Nephron progenitor cell (in vitro differentiated cells): Measurements from ENCODE around the gene HIGD2B.
"Not testable (repeated sequence)": the region's sequence is repeated elsewhere in the genome, so short reads cannot be mapped to it uniquely, and the experiment has no call there.

Experiments
- DNase-seq: peaks from one replicate; pipeline ENCODE4 v3.0.0; 2021
- H3K27ac Mint-ChIP-seq: 2 replicates; pipeline ENCODE4 v1.8.0; 2021; ENCODE audit warnings: mild to moderate bottlenecking, moderate library complexity, mixed read lengths
- H3K27me3 Mint-ChIP-seq: 2 replicates; pipeline ENCODE4 v1.8.0; 2021; ENCODE audit warnings: mild to moderate bottlenecking, low read depth, mixed read lengths; ENCODE audit not compliant: poor library complexity
- H3K36me3 Mint-ChIP-seq: 2 replicates; pipeline ENCODE4 v1.8.0; 2021; ENCODE audit warnings: low read depth, mixed read lengths
- H3K4me1 Mint-ChIP-seq: 2 replicates; pipeline ENCODE4 v1.8.0; 2021; ENCODE audit warnings: mixed read lengths
- H3K4me3 Mint-ChIP-seq: 2 replicates; pipeline ENCODE4 v1.8.0; 2021; ENCODE audit warnings: mild to moderate bottlenecking, moderate library complexity, mixed read lengths
- H3K9me3 Mint-ChIP-seq: 2 replicates; pipeline ENCODE4 v1.8.0; 2021; ENCODE audit warnings: mild to moderate bottlenecking, moderate library complexity, mixed read lengths
- TF ChIP-seq, protein P1 (sequence below): fragments of 200-600 bp; sonication (generic); IDR thresholded peaks from 2 replicates; pipeline ENCODE4 v1.5.0; 2021; ENCODE audit warnings: antibody characterized with exemption

The HIGD2B gene

DNA sequence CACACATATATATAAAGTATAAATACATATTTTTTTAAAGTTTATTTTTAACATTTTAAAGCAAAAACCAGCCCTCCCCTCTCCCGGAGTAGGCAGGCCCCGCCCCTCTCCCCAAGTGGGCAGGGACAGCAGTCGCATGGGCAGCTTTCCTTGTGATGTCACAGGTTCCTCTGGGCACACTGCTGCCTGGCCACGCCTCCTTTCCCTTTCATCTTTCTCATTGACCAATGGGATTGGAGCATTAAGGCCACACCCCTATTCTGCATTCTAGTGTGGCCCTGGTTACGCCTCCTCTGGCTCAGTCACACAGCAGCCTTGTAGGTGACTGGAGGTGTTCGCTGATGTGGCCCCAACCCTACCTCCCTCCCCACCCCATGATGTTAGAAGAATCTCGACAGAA lies 31.6 kb downstream of the HIGD2B start, which contains the start of gene GOLGA6B:
TSS of gene GOLGA6B (plus strand) at position 301 of the 400 bp plus-strand sequence. CDS start at position 342, 41 bp downstream.
- not testable (repeated sequence) for H3K4me3 Mint-ChIP-seq, H3K27me3 Mint-ChIP-seq, H3K36me3 Mint-ChIP-seq, H3K9me3 Mint-ChIP-seq, DNase-seq, H3K27ac Mint-ChIP-seq, H3K4me1 Mint-ChIP-seq

GRCh38 chr15:72648631-72649253 lies 37.2 kb downstream of the HIGD2B start:
- not testable (repeated sequence) for H3K27ac Mint-ChIP-seq, H3K9me3 Mint-ChIP-seq, DNase-seq, H3K4me3 Mint-ChIP-seq, H3K27me3 Mint-ChIP-seq, H3K4me1 Mint-ChIP-seq, H3K36me3 Mint-ChIP-seq

- not testable (repeated sequence) for H3K36me3 Mint-ChIP-seq, DNase-seq, H3K27ac Mint-ChIP-seq, H3K27me3 Mint-ChIP-seq, H3K9me3 Mint-ChIP-seq, H3K4me1 Mint-ChIP-seq, H3K4me3 Mint-ChIP-seq
Measured at GRCh38 chr15:72642271-72642670, 43.7 kb downstream of the HIGD2B start.

DNA sequence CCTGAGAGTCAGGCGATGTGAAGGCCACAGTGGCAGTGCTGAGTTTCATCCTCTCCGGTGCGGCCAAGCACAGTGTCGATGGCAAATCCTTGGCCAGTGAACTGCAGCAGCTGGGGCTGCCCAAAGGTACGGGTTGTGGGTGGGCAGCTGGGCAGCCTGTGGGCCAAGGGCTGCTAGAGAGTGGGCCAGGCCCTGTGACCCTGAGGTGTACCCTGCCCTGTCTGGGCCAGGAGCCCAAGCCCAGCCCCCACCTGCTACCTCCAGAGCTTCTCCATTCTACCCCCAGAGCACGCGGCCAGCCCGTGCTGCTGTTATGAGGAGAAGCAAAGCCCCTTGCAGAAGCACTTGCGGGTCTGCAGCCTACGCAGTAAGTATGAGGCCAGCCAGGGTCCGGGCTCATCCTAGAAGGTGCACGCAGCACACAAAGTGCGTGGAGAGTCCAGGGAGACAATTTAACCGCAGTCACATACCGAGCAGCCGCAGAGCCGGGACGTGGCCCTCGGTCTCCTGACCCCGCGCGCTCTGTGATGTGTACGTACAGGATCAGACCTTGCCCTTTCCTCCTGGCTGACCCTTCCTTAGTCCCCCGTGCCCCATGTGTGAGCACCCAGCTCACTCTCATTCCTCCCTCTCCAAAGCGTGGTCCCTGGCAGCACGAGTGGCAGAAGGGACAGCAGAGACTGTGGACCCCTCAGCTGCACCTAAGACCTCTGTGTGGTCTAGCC lies 46.1 kb downstream of the HIGD2B start:
- not testable (repeated sequence) for H3K9me3 Mint-ChIP-seq, H3K27me3 Mint-ChIP-seq, H3K27ac Mint-ChIP-seq, H3K4me1 Mint-ChIP-seq, H3K36me3 Mint-ChIP-seq, H3K4me3 Mint-ChIP-seq, DNase-seq

- H3K27me3 Mint-ChIP-seq, H3K27ac Mint-ChIP-seq, H3K9me3 Mint-ChIP-seq, H3K4me1 Mint-ChIP-seq, H3K4me3 Mint-ChIP-seq, H3K36me3 Mint-ChIP-seq: not testable (repeated sequence)
- DNase-seq, result peak; percentile 80
Measured at GRCh38 chr15:72636519-72637282, 49.3 kb downstream of the HIGD2B start.

DNA sequence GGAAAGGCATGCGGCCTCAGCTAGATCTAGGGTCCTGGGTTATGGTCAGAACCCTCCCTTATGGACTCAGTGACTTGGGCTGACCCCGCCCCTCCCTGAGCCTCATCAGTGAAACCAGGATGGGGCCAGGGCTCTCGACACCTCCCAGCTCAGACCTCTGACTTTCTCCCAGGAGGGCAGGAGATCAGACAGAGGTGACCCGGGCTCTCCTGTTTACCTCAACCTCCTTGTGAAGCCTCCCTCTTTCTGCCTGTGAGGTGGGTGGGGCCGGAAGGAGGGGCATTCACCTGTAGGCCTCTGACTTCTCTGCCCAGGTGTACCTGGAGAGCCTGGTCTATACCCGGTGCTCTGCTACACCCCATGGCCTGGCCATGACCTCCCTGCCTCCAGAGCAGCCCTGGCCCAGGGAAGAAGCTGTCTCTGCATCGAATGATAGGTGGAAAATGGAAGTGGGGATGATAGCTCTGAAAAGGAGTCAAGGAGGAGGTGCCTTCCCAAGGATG lies 56.9 kb downstream of the HIGD2B start:
- H3K4me1 Mint-ChIP-seq, H3K9me3 Mint-ChIP-seq, H3K27me3 Mint-ChIP-seq, H3K27ac Mint-ChIP-seq, DNase-seq, H3K4me3 Mint-ChIP-seq, H3K36me3 Mint-ChIP-seq: not testable (repeated sequence)

GRCh38 chr15:72628249-72629067 lies 57.5 kb downstream of the HIGD2B start:
- not testable (repeated sequence) for H3K9me3 Mint-ChIP-seq, H3K4me1 Mint-ChIP-seq, H3K36me3 Mint-ChIP-seq, H3K4me3 Mint-ChIP-seq, H3K27ac Mint-ChIP-seq
- DNase-seq, result peak; percentile 21
- TF ChIP-seq, protein P1, sequence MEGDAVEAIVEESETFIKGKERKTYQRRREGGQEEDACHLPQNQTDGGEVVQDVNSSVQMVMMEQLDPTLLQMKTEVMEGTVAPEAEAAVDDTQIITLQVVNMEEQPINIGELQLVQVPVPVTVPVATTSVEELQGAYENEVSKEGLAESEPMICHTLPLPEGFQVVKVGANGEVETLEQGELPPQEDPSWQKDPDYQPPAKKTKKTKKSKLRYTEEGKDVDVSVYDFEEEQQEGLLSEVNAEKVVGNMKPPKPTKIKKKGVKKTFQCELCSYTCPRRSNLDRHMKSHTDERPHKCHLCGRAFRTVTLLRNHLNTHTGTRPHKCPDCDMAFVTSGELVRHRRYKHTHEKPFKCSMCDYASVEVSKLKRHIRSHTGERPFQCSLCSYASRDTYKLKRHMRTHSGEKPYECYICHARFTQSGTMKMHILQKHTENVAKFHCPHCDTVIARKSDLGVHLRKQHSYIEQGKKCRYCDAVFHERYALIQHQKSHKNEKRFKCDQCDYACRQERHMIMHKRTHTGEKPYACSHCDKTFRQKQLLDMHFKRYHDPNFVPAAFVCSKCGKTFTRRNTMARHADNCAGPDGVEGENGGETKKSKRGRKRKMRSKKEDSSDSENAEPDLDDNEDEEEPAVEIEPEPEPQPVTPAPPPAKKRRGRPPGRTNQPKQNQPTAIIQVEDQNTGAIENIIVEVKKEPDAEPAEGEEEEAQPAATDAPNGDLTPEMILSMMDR, result peak; percentile 7
- H3K27me3 Mint-ChIP-seq, result peaks cover 12% of the 10 kb centered on the region

GRCh38 chr15:72626153-72626552 lies 59.8 kb downstream of the HIGD2B start:
- H3K4me1 Mint-ChIP-seq, H3K36me3 Mint-ChIP-seq, H3K9me3 Mint-ChIP-seq, H3K27ac Mint-ChIP-seq, H3K4me3 Mint-ChIP-seq, DNase-seq: not testable (repeated sequence)
- peaks cover 14% of the 10 kb centered on the region for H3K27me3 Mint-ChIP-seq
